ENCODE results near the gene FKBP4. TPM values are rescaled to one million over a fixed set of nuclear protein-coding genes. Genes with fewer than 3 reads are reported as not detected.

The FKBP4 gene
- total and polyA plus RNA-seq, 2 donors (not counting 1 experiment from before 2014, with no cell fraction given): 19.3 to 56.7 TPM

DNA sequence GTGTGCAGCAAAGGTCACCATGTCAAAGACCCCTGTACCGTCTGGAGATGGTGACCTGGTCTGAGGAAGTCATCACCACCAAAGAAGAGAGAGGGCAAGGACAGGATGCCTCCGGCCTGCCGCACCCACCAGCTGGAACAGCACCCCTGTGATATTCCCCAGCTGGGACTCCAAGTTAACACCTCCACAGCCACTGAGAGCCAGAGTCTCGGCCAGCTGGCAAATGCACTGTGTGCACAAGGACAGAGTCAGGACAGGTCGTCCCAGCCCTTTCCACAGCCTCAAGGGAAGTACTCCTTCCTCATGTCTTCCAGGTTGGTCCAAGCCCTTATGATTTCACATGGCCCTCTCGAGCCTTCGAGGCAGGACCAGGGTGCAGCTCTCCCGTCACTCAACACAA, 19.3 kb upstream of the FKBP4 start:
- TF ChIP-seq, protein P1, sequence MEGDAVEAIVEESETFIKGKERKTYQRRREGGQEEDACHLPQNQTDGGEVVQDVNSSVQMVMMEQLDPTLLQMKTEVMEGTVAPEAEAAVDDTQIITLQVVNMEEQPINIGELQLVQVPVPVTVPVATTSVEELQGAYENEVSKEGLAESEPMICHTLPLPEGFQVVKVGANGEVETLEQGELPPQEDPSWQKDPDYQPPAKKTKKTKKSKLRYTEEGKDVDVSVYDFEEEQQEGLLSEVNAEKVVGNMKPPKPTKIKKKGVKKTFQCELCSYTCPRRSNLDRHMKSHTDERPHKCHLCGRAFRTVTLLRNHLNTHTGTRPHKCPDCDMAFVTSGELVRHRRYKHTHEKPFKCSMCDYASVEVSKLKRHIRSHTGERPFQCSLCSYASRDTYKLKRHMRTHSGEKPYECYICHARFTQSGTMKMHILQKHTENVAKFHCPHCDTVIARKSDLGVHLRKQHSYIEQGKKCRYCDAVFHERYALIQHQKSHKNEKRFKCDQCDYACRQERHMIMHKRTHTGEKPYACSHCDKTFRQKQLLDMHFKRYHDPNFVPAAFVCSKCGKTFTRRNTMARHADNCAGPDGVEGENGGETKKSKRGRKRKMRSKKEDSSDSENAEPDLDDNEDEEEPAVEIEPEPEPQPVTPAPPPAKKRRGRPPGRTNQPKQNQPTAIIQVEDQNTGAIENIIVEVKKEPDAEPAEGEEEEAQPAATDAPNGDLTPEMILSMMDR (IDR thresholded peaks at IDR 0.05): no peak
- TF ChIP-seq EZH2 (IDR thresholded peaks at IDR 0.05; ENCODE audit: borderline replicate concordance, insufficient read depth, low read depth, low read length, poor library complexity, severe bottlenecking): no peak

DNA sequence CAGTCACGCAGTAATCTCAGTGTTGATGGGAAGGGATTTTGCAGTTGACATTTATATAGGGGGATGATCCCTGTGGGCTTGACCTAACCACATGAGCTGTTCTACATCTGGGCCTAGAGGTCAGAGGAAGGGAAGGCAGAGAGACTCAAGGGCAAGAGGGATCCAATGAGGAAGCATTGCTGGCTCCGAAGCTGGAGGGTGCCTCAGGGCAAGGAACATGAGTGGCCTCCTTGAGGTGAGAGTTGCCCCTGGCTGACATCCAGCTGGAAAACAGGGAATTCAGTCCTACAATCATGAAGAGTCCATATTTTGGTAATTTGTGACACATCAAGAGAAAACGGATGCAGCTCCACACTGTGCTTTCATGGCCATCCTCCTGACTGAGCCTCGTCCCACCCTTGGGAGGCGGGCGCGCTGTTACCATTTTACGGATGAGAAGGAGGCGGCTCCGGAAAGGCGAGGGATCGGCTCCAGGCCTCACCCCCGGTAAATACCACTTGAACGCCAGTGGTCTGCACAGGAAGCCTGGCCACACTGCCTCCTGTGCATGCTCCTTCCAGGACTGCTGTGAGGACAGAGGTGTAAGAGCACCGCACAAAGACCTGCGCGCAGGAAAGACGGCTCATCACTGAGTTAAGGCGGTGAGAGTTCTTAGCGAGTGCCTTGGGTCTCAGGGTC, 18.5 kb upstream of the FKBP4 start:
- no peak overlapping the region for H3K4me3 Mint-ChIP-seq
- ATAC-seq (ENCODE audit: low read depth) (no peak), DNase-seq (no peak)
- Histone ChIP-seq H4K20me1 (ENCODE audit: control insufficient read depth, insufficient read depth, low read length, poor library complexity, severe bottlenecking) (no peaks in the 10 kb centered on the region), H3K27ac (ENCODE audit: low read length in 2 of 2) (no peak overlapping the region), H3K4me1 (ENCODE audit: control insufficient read depth in 2 of 2, insufficient read depth in 2 of 2, low read length in 2 of 2) (no peaks in the 10 kb centered on the region), H3K79me2 (ENCODE audit: control insufficient read depth, insufficient read depth, low read length) (no peaks in the 10 kb centered on the region), H3K36me3 (replicated peaks in 1 of 2; ENCODE audit: control extremely low read depth in 1 of 2, control insufficient read depth in 1 of 2, extremely low read depth in 1 of 2, insufficient read depth in 2 of 2, low read length in 1 of 2) (no peaks in the 10 kb centered on the region), H2AFZ (ENCODE audit: insufficient read depth, low read depth, low read length, poor library complexity, severe bottlenecking) (no peak overlapping the region), H3K9me3 (ENCODE audit: control extremely low read depth in 1 of 3, control insufficient read depth in 2 of 3, insufficient read depth in 1 of 3, low read length in 2 of 3) (no peaks in the 10 kb centered on the region), H3K9ac (ENCODE audit: low read length) (no peak overlapping the region), H3K27me3 (replicated peaks in 1 of 4; ENCODE audit: control extremely low read depth in 1 of 4, control insufficient read depth in 3 of 4, insufficient read depth in 4 of 4, low read length in 3 of 4) (no peaks in the 10 kb centered on the region), H3K4me3 (ENCODE audit: control extremely low read depth in 1 of 5, extremely low read depth in 1 of 5, insufficient read depth in 1 of 5, low read depth in 2 of 5, low read length in 4 of 5) (no peak overlapping the region), H3K4me2 (replicated peaks; ENCODE audit: low read depth, low read length, poor library complexity, severe bottlenecking) (no peak overlapping the region)
- TF ChIP-seq, protein P1 (IDR thresholded peaks at IDR 0.05): no peak
- TF ChIP-seq EZH2 (IDR thresholded peaks at IDR 0.05; ENCODE audit: borderline replicate concordance, insufficient read depth, low read depth, low read length, poor library complexity, severe bottlenecking): no peak
- H3K4me1 Mint-ChIP-seq: no peaks in the 10 kb centered on the region
- intact Hi-C loops (cut with micrococcal nuclease): no loop called here
- H3K9me3 Mint-ChIP-seq (ENCODE audit: insufficient read depth): no peaks in the 10 kb centered on the region
- WGBS (ENCODE audit: insufficient coverage): 93% methylated on average over 19 of the region's 20 CpGs
- POLR2A ChIA-PET: interaction anchor here (0.6 kb wide), 1 partner anchor 10 kb away, joined by 3 read pairs; no protein-coding TSS in a partner anchor
- CTCF ChIA-PET: no interaction called here
- peaks cover 7% of the 10 kb centered on the region for H3K27me3 Mint-ChIP-seq
- no peak overlapping the region for H3K27ac Mint-ChIP-seq

More for the DNA sequence above, 19.3 kb upstream of the FKBP4 start:
- intact Hi-C loops (cut with micrococcal nuclease): no loop called here
- Mint-ChIP-seq H3K9me3 (ENCODE audit: insufficient read depth) (no peaks in the 10 kb centered on the region), H3K4me1 (no peaks in the 10 kb centered on the region), H3K4me3 (no peak overlapping the region), H3K27me3 (peaks cover 5% of the 10 kb centered on the region), H3K27ac (no peak overlapping the region)
- Histone ChIP-seq H3K4me1 (ENCODE audit: control insufficient read depth in 2 of 2, insufficient read depth in 2 of 2, low read length in 2 of 2) (no peaks in the 10 kb centered on the region), H3K9me3 (ENCODE audit: control extremely low read depth in 1 of 3, control insufficient read depth in 2 of 3, insufficient read depth in 1 of 3, low read length in 2 of 3) (peaks cover 0 to under 1% (median 0%) of the 10 kb centered on the region in 3 donors), H3K27me3 (replicated peaks in 1 of 4; ENCODE audit: control extremely low read depth in 1 of 4, control insufficient read depth in 3 of 4, insufficient read depth in 4 of 4, low read length in 3 of 4) (no peaks in the 10 kb centered on the region), H3K9ac (ENCODE audit: low read length) (no peak overlapping the region), H4K20me1 (ENCODE audit: control insufficient read depth, insufficient read depth, low read length, poor library complexity, severe bottlenecking) (no peaks in the 10 kb centered on the region), H3K27ac (ENCODE audit: low read length in 2 of 2) (no peak overlapping the region), H3K79me2 (ENCODE audit: control insufficient read depth, insufficient read depth, low read length) (no peaks in the 10 kb centered on the region), H3K36me3 (replicated peaks in 1 of 2; ENCODE audit: control extremely low read depth in 1 of 2, control insufficient read depth in 1 of 2, extremely low read depth in 1 of 2, insufficient read depth in 2 of 2, low read length in 1 of 2) (no peaks in the 10 kb centered on the region), H3K4me2 (replicated peaks; ENCODE audit: low read depth, low read length, poor library complexity, severe bottlenecking) (no peak overlapping the region), H3K4me3 (ENCODE audit: control extremely low read depth in 1 of 5, extremely low read depth in 1 of 5, insufficient read depth in 1 of 5, low read depth in 2 of 5, low read length in 4 of 5) (no peak overlapping the region), H2AFZ (ENCODE audit: insufficient read depth, low read depth, low read length, poor library complexity, severe bottlenecking) (no peak overlapping the region)
- DNase-seq: no peak
- no peak for ATAC-seq (ENCODE audit: low read depth)
- ChIA-PET POLR2A (no interaction called here), CTCF (no interaction called here)
- WGBS (ENCODE audit: insufficient coverage): 90% methylated on average over 5 of the region's 8 CpGs

Measured in B cell (primary cell).